Hepatocyte (in vitro differentiated cells): ENCODE results near the gene FLAD1.

Experiments
- EZH2 ChIP-seq: fragments of 200-600 bp; sonication (generic); IDR thresholded peaks from 2 replicates; pipeline ENCODE4 v1.6.1; 2016; ENCODE audit warnings: antibody characterized with exemption, mild to moderate bottlenecking, borderline replicate concordance
- TF ChIP-seq, protein P1 (sequence below): fragments of 200-600 bp; sonication (generic); IDR thresholded peaks from 2 replicates; pipeline ENCODE4 v1.5.1; 2016; ENCODE audit warnings: antibody characterized with exemption, mild to moderate bottlenecking; ENCODE audit not compliant: poor library complexity

DNA sequence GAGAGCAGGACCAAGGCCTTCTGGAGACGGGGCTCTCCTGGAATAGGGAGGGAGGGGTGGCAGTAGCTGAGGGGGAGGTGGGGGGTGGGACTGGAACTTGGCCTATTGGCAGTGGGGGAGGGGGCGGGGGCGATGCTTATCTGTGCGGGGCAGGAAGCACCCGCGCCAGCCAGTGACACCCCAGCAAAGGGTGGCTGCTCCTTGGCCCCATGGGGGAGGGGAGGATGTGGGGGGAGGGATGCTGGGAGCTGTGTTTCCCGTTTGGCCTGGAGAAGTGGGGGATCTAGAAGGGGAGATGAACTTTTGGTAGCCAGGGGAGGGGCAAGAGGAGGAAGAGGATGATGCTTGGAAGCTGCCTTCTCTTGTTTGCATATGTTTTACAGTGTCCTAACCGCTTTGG, 30.5 kb downstream of the FLAD1 start:
- TF ChIP-seq, protein P1, sequence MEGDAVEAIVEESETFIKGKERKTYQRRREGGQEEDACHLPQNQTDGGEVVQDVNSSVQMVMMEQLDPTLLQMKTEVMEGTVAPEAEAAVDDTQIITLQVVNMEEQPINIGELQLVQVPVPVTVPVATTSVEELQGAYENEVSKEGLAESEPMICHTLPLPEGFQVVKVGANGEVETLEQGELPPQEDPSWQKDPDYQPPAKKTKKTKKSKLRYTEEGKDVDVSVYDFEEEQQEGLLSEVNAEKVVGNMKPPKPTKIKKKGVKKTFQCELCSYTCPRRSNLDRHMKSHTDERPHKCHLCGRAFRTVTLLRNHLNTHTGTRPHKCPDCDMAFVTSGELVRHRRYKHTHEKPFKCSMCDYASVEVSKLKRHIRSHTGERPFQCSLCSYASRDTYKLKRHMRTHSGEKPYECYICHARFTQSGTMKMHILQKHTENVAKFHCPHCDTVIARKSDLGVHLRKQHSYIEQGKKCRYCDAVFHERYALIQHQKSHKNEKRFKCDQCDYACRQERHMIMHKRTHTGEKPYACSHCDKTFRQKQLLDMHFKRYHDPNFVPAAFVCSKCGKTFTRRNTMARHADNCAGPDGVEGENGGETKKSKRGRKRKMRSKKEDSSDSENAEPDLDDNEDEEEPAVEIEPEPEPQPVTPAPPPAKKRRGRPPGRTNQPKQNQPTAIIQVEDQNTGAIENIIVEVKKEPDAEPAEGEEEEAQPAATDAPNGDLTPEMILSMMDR = no peak
- no peak for TF ChIP-seq EZH2
